Natural killer cell treated with Interleukin-12 subunit alpha and Interleukin-12 subunit beta and Interleukin-15 and Interleukin-18, amount 100 ng/mL, for 72 hours (primary cell): ENCODE results near the gene AGAP5. TPM values are rescaled to one million over a fixed set of nuclear protein-coding genes. Genes with fewer than 3 reads are reported as not detected.
A peak's percentile ranks its signal among the peaks of the same experiment; 100 is the strongest.

ENCODE experiments used
- ATAC-seq, 2 donors: fragments of 150-1000 bp; cut with Tn5 transposase in 1 of 2; sonication (Bioruptor Pico), chemical (Tn5 transposase) in 1 of 2; 2 replicates each; pipeline ENCODE4 v1.10.0; 2021
- DNase-seq: peaks from one replicate; pipeline ENCODE4 v3.0.0; 2022; ENCODE audit warnings: low spot score
- H3K27ac Mint-ChIP-seq, 2 donors: 1 replicate in 1 of 2; 2 replicates in 1 of 2; pipeline ENCODE4 v1.8.0; 2022; ENCODE audit warnings: mixed read lengths in 2 of 2, mild to moderate bottlenecking in 1 of 2, moderate library complexity in 1 of 2
- H3K27me3 Mint-ChIP-seq, 2 donors: 1 replicate in 1 of 2; 2 replicates in 1 of 2; pipeline ENCODE4 v1.8.0; 2022; ENCODE audit warnings: mixed read lengths in 2 of 2
- H3K36me3 Mint-ChIP-seq: one replicate; pipeline ENCODE4 v1.8.0; 2022; ENCODE audit warnings: mixed read lengths
- H3K4me1 Mint-ChIP-seq, 2 donors: 1 replicate in 1 of 2; 2 replicates in 1 of 2; pipeline ENCODE4 v1.8.0; 2022; ENCODE audit warnings: low read depth in 2 of 2, mixed read lengths in 2 of 2, mild to moderate bottlenecking in 1 of 2
- H3K4me3 Mint-ChIP-seq: one replicate; pipeline ENCODE4 v1.8.0; 2022; ENCODE audit warnings: mixed read lengths
- H3K9me3 Mint-ChIP-seq: 2 replicates; pipeline ENCODE4 v1.8.0; 2022; ENCODE audit warnings: mixed read lengths
- total RNA-seq, 2 donors: library from RNA; stranded (reverse); gene quantifications; one replicate each; pipeline ENCODE4 v1.2.3, GENCODE V29; 2022

AGAP5 gene
- total RNA-seq, 2 donors from 2014 or later: 9.8 to 26.0 TPM

GRCh38 chr10:73655257-73655989 is 42.5 kb downstream of the AGAP5 start:
- no peak overlapping the region for H3K4me3 Mint-ChIP-seq
- H3K4me1 Mint-ChIP-seq: peaks cover 3 to 16% of the 10 kb centered on the region in 2 donors

GRCh38 chr10:73653701-73654100 is 44.2 kb downstream of the AGAP5 start:
- H3K4me1 Mint-ChIP-seq: peaks cover 3 to 16% of the 10 kb centered on the region in 2 donors
- H3K27me3 Mint-ChIP-seq: no peaks in the 10 kb centered on the region
- no peak for ATAC-seq
- no peaks in the 10 kb centered on the region for H3K9me3 Mint-ChIP-seq
- no peak overlapping the region for H3K27ac Mint-ChIP-seq
- no peak overlapping the region for H3K4me3 Mint-ChIP-seq
- no peak for DNase-seq
- no peaks in the 10 kb centered on the region for H3K36me3 Mint-ChIP-seq

More at GRCh38 chr10:73655257-73655989, 42.5 kb downstream of the AGAP5 start:
- ATAC-seq (peak in 1 of 2 donors; percentile 35), DNase-seq (no peak)
- Mint-ChIP-seq H3K27ac (no peak overlapping the region), H3K27me3 (no peaks in the 10 kb centered on the region), H3K36me3 (no peaks in the 10 kb centered on the region), H3K9me3 (no peaks in the 10 kb centered on the region)

GRCh38 chr10:73653195-73653594 is 44.7 kb downstream of the AGAP5 start:
- no peak overlapping the region for H3K27ac Mint-ChIP-seq

GRCh38 chr10:73650537-73651331 is 47.2 kb downstream of the AGAP5 start:
- H3K36me3 Mint-ChIP-seq: no peaks in the 10 kb centered on the region
- peak in 1 of 2 donors; percentile 66 for ATAC-seq

More at GRCh38 chr10:73653195-73653594, 44.7 kb downstream of the AGAP5 start:
- no peaks in the 10 kb centered on the region for H3K36me3 Mint-ChIP-seq
- H3K9me3 Mint-ChIP-seq: no peaks in the 10 kb centered on the region
- peaks cover 3 to 16% of the 10 kb centered on the region in 2 donors for H3K4me1 Mint-ChIP-seq
- H3K27me3 Mint-ChIP-seq: no peaks in the 10 kb centered on the region
- no peak for DNase-seq
- no peak for ATAC-seq
- no peak overlapping the region for H3K4me3 Mint-ChIP-seq

GRCh38 chr10:73649876-73650536 is 47.9 kb downstream of the AGAP5 start:
- H3K27me3 Mint-ChIP-seq: no peaks in the 10 kb centered on the region
- no peak overlapping the region for H3K27ac Mint-ChIP-seq
- no peak overlapping the region for H3K4me3 Mint-ChIP-seq
- no peak for ATAC-seq
- no peaks in the 10 kb centered on the region for H3K36me3 Mint-ChIP-seq
- peaks cover 10 to 11% of the 10 kb centered on the region in 2 donors for H3K4me1 Mint-ChIP-seq
- no peak for DNase-seq
- H3K9me3 Mint-ChIP-seq: no peaks in the 10 kb centered on the region

More at GRCh38 chr10:73650537-73651331, 47.2 kb downstream of the AGAP5 start:
- no peak overlapping the region for H3K27ac Mint-ChIP-seq
- H3K9me3 Mint-ChIP-seq: no peaks in the 10 kb centered on the region
- no peaks in the 10 kb centered on the region for H3K27me3 Mint-ChIP-seq
- H3K4me1 Mint-ChIP-seq: peaks cover 6 to 11% of the 10 kb centered on the region in 2 donors
- no peak for DNase-seq
- no peak overlapping the region for H3K4me3 Mint-ChIP-seq

- DNase-seq (no peak), ATAC-seq (no peak)
- no peaks in the 10 kb centered on the region for H3K27me3 Mint-ChIP-seq
- no peak overlapping the region for H3K27ac Mint-ChIP-seq
- peak overlapping the region; percentile 1 for H3K4me3 Mint-ChIP-seq
- H3K4me1 Mint-ChIP-seq: peaks cover 18 to 19% of the 10 kb centered on the region in 2 donors
- H3K36me3 Mint-ChIP-seq: no peaks in the 10 kb centered on the region
- no peaks in the 10 kb centered on the region for H3K9me3 Mint-ChIP-seq
Measured at GRCh38 chr10:73648975-73649829, 48.7 kb downstream of the AGAP5 start.

- Mint-ChIP-seq H3K4me3 (peak overlapping the region; percentile 40), H3K4me1 (peaks cover 21 to 24% of the 10 kb centered on the region in 2 donors), H3K27ac (no peak overlapping the region), H3K27me3 (no peaks in the 10 kb centered on the region), H3K9me3 (no peaks in the 10 kb centered on the region), H3K36me3 (no peaks in the 10 kb centered on the region)
- DNase-seq (no peak), ATAC-seq (no peak)
Measured at GRCh38 chr10:73647875-73648651, 49.8 kb downstream of the AGAP5 start.

- no peak overlapping the region for H3K27ac Mint-ChIP-seq
- peak overlapping the region; percentile 40 for H3K4me3 Mint-ChIP-seq
- H3K9me3 Mint-ChIP-seq: no peaks in the 10 kb centered on the region
- ATAC-seq: peak in 1 of 2 donors; percentile 40
- DNase-seq: no peak
- H3K27me3 Mint-ChIP-seq: no peaks in the 10 kb centered on the region
- H3K36me3 Mint-ChIP-seq: no peaks in the 10 kb centered on the region
- peaks cover 21 to 24% of the 10 kb centered on the region in 2 donors for H3K4me1 Mint-ChIP-seq
Measured at GRCh38 chr10:73647211-73647874, 50.6 kb downstream of the AGAP5 start.

GRCh38 chr10:73646598-73647041 is 51.3 kb downstream of the AGAP5 start:
- H3K36me3 Mint-ChIP-seq: no peaks in the 10 kb centered on the region
- no peak for ATAC-seq
- peak overlapping the region; percentile 15 for H3K4me3 Mint-ChIP-seq
- H3K4me1 Mint-ChIP-seq: peaks cover 21 to 24% of the 10 kb centered on the region in 2 donors
- no peak for DNase-seq
- H3K9me3 Mint-ChIP-seq: no peaks in the 10 kb centered on the region
- peak overlapping the region in 1 of 2 donors; percentile 15 for H3K27ac Mint-ChIP-seq
- H3K27me3 Mint-ChIP-seq: no peaks in the 10 kb centered on the region

- ATAC-seq (no peak), DNase-seq (no peak)
- peaks cover 17 to 21% of the 10 kb centered on the region in 2 donors for H3K4me1 Mint-ChIP-seq
- H3K27ac Mint-ChIP-seq: no peak overlapping the region
- H3K27me3 Mint-ChIP-seq: peaks cover 0 to 3% of the 10 kb centered on the region in 2 donors
- H3K36me3 Mint-ChIP-seq: no peaks in the 10 kb centered on the region
- no peaks in the 10 kb centered on the region for H3K9me3 Mint-ChIP-seq
- no peak overlapping the region for H3K4me3 Mint-ChIP-seq
Measured at GRCh38 chr10:73645251-73645650, 52.7 kb downstream of the AGAP5 start.

GRCh38 chr10:73644767-73645166 is 53.1 kb downstream of the AGAP5 start:
- Mint-ChIP-seq H3K4me3 (no peak overlapping the region), H3K27me3 (peaks cover 0 to 3% of the 10 kb centered on the region in 2 donors), H3K4me1 (peaks cover 17 to 21% of the 10 kb centered on the region in 2 donors), H3K27ac (peak overlapping the region; percentile 4 to 53), H3K9me3 (no peaks in the 10 kb centered on the region), H3K36me3 (no peaks in the 10 kb centered on the region)
- peak in 1 of 2 donors; percentile 48 for ATAC-seq
- no peak for DNase-seq
